DMS 273 (cell line): ENCODE data around the gene SNX25.
A peak's percentile ranks its signal among the peaks of the same experiment; 100 is the strongest.

Source experiments
- DNase-seq: peaks from one replicate; lab custom pipeline; 2025; ENCODE audit not compliant: unreplicated experiment; lab: John Stamatoyannopoulos, UW

The SNX25 gene

DNA sequence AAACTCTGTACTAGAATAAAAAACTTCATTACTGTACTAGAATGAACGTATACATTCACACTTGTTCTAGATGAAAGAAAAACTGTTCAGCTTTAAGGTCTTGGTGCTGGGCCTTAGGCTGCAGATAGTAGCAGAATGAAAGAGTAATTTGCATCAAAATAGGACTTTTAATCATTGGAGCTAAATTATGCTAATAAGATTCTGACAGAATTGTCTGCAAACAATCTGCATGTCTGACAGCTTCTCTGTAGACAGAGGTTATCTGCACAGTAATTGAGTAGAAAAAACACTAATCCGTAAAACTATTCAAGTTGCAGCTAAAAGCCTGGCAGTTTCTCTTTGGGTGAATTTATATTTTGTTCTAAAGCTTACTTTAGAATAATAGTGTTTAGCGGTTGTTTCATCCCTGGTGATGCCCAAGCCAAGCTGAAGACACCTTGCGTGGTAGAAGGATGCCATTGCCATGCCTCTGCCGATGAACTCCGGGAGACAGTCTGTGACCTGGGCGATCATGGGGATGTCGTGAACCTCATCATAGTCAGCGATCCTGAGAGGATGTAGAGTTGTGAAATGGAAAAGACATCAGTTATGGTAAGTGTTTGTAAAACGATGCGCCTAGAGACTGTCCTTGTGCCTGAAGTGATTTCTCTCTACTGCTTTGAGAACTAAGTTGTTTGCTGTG lies 161.0 kb downstream of the SNX25 start:
- no peak for DNase-seq

DNA sequence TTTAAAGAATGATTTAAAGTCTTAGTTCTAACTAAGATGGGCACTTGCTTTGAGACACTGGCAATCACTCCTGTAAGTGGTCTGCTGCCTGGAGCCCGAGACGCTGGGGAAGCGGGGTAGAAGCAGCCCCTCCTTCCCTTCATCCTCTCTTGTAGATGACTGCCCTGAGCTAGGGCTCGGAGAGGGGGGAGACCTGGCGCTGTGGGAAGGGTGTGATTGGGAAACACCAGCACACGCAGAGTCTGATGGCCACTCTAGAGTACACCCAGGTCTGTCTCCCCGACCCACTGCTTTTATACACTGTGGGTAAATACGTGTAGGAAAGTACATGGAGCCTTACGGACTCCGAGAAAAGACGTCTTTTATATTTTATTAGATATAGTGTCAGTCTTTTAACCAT lies 162.3 kb downstream of the SNX25 start:
- DNase-seq: no peak

DNA sequence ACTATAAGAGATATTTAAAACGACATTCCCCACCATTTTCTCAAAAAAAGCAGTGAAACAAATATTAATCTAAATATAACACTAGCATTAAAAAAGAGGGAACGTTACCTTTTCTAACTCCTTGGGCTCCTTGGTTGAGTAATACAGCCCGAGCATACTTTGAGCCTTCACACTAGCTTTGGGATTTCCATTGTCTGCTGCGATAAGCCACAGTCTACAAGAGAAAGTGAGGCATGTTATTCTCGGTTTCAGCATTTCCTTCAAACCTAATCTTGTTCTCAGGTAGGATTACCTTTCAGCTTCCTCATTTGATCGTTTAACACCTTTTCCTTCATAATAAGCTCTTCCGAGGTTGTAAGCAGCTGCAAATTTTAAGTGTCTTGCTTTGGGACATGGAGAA lies 164.6 kb downstream of the SNX25 start:
- DNase-seq: no peak

DNA sequence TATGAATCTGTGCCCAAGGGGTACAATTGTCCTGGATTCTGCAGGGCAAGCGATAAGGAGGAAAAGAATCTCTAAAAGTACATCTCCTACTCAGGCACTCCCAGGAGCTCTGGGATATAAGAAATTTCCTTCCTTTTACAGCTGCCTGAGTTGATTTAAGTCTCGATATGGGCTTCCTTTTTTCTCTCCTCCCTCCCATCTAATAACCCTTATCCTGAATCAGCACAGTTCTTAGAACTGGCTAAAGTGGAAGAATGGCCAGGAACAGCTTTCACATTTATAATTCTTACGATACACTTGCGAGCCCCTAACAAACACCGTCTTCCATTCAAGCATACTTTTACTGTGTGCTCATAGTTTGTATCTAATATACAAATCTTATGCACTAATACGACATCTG lies 165.2 kb downstream of the SNX25 start:
- DNase-seq: no peak

DNA sequence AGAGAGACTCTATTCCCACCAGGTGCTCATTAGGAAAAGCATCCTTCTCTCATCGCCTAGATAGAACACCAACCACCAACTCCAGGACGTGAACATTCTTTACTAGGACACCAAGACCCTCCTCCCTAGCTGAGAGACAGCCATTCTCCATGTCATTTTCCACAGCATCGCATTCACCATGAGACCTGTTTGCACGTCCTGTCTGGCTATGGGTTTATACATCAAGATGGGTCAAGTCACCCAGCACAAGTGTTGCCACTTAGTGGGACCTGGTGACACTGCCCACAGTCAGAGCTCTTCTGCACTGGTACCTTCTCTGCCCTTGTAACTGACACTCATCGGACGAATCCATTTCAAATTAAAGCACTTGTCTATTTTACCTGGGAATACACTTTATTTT lies 168.9 kb downstream of the SNX25 start:
- no peak for DNase-seq

DNA sequence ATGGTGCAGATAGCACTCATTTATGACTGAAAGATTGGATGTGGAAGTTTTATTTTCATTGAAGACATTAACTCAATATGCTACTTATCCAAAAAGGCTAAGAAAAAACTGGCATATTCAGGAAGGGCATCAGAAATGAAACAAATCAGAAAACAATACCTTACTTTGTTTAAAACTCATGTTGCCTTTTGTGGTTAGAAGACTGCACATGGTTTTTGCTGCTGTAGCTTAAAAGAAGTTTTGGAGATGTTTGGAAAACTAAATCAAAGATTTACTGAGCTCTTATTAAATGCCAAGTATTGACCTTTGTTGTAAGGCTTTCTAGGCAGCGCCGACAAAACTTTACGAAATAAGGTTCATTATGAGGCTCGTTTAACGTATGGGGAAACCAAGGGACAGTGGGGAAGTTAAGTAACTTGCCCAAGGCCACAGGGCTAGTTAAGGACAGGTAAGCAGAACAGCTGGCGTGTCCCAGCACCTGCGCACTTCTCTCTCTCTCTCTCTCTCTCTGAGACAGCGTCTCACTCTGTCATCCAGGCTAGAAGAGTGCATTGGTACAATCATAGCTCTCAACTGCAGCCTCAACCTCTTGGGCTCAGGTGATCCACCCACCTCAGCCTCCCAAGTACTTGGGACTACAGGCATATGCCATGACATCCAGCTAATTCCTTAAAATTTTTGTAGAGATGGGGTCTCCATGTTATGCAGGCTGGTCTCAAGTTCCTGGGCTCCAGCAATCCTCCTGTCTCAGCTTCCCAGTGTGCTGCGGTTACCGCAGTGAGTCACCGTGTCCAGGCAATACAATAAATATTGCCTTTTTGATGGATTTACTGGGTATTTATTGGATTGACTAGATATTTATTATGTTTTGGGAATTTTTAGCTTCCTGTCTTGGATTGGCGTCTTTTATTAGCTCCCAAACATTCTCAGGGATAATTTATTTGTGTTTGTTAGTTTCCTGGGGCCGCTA lies 170.2 kb downstream of the SNX25 start:
- DNase-seq: no peak

DNA sequence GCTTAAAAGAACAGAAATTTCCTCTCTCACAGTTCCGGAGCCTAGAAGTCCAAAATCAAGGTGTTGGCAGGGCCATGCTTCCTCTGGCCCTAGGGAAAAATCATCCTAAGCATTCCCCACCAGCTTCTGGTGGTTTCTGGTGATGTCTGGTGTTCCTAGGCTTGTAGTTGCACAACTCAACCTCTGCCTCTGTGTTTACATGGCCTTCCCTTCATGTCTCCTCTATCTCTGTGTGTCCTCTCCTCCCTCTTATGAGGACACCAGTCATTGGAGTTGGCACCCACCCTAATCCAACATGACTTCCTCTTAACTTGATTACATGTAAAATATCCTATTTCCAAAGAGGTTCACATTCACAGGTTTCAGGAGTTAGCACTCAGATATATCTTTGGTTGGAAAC lies 170.9 kb downstream of the SNX25 start:
- DNase-seq: no peak

DNA sequence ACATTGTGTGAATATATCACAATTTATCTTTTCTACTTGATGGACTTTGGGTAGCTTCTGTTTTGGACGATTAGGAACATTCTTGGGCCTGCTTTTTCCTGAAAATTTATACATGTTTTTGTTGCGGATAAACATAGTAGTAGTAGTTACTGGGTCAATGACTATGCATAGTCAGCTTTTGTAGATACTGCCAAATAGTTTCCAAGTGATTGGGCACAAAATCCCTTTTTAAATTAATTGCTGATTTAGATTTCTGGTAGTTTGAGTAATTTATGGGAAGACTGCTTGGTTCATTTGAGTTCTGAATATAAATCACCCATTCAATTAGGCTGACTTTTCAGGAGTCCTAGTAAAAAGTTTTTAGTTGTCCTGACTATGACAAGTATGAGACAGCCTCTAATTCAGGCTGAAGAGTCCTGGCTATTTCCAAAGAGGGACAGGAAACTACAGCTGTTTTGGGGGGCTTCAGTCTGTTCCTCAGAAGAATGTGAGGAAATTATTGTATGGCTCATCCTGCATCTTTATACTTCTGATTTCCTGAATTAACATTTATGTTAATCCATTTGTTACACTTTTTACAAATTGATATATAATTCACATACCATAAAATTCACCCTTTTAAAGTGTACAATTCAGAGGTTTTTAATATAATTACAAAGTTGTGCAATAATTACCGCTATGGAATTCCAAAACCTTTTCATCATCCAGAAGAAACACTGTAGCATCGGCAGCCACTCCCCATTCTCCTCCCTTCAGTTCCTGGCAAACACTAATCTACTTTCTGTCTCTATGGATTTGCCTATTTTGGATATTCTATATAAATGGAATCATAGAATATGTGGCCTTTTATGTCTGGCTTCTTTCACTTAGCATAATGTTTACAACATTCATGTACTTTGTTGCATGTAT lies 172.1 kb downstream of the SNX25 start:
- DNase-seq: no peak

DNA sequence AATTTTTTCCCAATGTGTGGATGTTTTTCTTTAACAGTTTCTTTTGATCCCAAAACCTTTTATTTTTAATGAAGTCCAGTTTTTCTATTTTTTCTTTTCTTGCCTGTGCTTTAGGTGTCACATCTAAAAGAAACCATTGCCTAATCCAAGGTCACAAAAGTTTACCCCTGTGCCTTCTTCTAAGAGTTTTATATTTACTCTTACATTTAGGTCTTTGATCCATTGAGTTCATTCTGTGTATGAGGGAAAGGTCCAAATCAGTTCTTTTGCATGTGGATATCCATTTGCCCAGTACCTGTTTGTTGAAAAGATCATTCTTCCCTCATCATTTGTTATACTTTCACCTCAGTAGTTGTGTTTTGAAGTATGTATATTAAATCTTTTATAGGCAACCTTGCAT lies 173.4 kb downstream of the SNX25 start:
- DNase-seq: no peak

DNA sequence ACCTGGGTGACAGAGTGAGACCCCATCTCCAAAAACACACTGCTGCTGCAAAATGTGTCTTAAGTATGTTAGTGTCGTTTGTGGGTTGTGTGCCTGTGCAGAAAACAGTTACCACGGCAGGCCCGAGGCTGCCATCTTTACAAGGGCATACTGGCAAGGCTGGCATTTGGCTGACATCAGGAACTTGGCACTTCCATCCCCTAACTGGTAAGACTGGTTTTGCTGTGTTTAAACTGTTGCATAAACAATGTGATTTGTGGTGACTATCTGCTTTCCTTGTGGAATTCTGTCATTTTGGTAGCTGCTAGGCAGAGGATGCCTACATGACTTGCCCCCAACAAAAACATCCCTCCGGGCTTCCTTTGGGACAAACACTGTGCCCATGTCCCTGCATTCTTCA lies 174.1 kb downstream of the SNX25 start:
- DNase-seq: no peak

DNA sequence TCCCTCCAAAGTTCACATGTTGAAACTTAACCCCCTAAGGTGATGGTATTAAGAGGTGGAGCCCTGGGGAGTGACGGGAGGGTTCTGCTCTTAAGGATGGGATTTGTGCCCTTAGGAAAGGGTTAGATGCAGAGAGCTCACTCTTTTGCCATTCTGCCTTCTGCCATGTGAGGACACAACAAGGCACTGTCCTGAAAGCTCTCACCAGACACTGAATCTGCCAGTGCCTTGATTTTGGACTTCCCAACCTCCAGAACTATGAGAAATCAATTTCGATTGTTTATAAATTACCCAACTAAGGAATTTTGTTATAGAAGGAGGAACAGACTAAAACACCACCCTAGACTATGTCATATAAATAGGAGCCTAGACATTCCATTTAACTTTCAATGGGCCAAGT lies 174.7 kb downstream of the SNX25 start:
- DNase-seq: no peak

DNA sequence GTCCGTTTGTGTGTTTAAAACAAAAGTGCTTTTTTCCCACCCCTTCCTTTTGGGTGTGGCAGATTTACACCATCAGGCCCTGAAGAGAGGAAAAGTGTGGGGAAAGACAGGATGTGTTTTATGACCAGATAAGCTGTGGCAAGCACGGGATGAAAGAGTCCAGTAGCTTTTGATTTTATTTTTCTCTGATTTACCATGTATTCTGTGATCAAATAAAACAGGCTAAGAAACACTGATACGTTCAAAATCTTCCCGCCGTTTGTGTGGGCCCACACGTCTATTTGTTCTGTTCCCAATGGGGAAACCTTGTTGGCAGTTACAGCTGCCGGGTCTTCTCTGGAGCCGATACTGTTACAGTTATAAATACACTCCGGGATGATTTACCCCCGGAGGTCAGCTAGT lies 175.5 kb downstream of the SNX25 start:
- no peak for DNase-seq

DNA sequence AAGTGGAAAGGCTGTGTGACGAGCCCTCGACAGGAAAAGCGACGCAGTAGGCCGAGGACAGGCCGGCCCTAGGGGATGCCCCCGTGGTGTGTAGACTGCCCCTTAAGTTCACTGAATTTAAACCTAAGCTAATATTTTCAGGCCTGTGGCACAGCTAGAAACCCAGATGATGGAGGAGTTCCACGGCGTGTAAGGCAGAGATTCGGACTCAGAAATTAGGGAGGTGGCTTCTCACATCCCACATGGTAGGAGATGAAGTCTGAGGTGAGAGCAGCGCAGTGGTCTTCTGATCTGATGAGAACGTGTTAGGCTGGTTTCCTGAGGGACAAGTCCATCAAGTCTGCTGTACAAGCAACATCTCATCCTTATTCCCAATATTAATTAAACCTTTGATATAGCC lies 178.6 kb downstream of the SNX25 start:
- no peak for DNase-seq

DNA sequence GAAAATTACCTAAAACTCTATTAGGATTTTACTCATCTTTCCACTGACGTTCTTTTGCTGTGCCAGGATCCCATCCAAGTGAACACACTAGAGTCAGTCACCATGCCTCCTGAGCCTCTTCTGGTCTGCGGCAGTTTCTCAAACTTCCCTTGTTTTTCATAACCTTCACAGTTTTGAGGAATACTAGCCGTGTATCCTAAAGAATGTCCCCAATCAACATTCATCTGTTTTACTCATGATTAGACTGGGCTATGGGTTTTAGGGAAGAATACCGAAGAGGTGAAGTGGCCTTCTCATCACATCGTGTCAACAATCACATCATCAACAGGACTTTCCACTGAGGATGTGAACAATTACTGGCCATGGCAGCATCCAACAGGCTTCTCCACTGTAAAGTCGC lies 181.5 kb downstream of the SNX25 start:
- DNase-seq: no peak

DNA sequence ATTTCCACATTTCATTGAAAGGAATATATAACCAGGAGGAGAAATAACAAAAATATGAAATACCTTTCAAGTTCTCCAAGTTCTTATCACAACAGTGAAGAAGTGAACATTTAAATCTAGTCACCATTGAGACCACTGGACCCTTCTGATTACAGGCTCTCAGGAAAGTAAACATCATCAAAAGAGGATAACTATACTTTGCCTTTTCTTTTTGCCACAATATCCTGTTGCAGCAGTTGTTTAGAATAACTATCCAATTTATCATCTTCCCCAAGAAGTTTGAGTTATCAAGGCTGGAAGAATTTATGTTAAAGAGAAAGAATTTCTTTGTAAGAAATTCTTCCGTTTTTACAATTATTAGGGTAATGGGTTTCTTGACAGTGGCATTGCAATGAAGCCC lies 182.8 kb downstream of the SNX25 start:
- no peak for DNase-seq

DNA sequence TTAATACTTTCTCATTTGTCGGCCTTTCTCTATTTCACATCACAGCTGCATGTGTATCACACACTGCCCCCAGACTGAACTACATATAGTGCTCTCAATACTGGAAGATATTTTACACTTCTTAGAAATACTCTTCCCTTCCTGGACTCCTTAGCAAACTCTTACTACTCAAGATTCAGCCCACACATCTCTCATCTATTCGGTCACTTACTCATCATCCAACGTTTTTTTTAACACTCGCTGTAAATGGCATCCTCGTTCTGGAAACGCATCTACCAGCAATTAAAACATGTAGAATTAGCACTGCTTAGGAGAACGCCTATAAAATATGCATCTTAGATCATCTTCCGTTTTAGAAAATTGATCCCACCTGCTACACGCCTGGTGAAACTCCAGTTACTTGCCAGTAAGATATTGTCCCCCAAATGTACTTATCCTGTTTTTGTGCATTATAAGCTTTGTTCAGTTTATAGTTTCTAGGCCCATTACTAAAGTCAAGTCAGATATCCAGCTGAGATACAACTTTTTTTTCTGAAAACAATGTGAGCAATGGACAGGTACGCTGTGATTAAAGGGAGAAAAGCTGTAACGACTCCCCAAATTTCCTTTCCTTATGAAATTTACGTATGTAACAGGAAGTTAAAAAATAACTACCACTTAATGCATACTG lies 185.3 kb downstream of the SNX25 start:
- DNase-seq: no peak

DNA sequence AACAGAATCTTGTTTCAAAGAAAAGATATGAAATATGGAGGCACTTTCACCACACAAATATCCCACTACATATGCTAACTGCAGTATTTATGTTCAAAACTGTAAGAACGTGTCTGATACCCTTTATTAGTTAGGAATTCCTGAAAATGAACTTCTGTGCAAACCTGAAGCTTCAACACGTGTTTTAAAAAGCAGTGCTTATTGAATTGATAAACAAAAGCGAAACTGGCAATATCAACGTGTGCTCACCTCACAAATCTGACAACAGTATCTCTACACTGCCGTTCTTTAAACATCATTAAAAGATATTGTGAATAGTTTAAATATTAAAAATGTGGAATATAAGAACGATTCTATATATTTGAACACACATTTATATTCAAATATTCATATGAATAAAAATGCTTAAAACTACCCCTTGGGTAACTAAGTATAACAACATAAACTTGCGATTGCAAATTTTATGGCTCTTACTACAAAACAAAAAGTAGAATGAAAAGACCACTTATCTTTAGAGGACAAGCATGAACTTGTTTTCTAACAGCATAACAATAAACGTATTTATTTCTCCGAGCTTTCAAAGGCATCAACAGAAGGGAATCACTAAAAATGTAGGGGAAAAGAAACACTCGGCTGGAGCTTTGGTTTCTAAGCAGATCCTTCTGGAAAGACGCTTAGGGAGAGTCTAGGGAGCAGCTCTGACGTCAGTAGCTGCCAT lies 186.0 kb downstream of the SNX25 start, which contains the start of gene LRP2BP:
LRP2BP (minus strand) TSS at position 687 of the 718 bp plus-strand sequence. CDS start 17,738 bp downstream, outside the sequence.
- peak; percentile 6 for DNase-seq

DNA sequence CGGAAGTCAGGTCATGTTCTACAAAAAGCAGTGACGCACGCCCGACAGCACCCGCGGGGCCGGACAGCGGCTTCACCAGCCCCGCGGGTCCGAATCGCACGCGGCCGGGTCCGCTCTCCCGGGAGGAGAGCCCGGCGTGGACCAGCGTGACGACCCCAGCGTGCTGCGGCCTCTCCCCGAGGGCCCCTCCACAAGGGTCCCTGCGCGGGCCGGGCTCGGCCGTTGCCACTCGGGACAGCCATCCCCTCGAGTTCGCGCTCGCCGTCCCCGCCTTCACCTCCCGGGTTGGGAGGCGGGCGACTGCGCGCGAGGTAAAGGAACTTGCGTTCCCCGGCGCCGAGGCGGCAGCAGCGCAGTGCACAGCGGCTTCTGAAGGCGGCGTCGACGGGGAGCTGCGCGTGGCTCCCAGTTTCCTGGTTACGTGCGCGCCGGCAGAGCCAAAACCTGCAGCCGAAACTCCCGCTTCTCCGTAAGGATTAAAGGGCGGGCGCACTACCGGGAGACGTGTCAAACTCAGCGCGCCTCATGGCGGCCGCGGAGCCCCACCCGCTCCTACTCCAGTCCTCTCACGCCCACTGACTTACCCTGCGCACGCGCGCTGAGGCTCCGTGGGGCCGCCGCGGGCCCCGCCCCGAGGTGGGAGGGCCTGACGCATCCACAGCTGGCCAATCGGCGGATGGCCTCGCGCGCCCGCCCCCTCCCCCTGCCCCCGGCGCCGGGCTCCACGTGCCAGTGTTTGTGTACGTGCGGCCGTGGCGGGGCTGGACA lies 186.7 kb downstream of the SNX25 start:
- DNase-seq: peak; percentile 98

DNA sequence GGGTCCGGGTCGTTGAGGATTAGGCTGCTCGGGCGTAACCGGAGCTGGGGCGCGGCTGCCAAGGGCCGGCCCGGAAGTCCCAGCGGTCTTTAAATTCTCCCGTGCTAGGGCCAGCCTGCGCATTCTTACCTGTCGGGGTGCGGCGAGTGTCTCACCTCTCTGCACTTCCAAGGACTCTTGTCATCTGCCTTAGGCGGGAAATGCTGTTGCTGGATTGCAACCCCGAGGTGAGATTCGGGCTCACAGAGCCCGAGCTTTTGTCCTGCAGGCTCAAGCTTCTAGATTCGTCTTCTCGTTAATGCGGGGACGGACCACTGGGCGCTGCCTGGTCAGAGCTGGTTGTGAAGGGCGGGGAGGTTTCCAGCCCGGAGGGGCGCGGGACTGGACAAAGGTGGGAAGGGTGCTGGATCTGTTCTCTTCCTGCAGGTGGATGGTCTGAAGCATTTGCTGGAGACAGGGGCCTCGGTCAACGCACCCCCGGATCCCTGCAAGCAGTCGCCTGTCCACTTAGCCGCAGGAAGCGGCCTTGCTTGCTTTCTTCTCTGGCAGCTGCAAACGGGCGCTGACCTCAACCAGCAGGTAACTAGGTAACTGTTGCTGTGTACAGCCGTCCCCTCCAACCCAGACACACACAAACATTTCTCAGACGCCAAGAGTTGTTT lies 187.5 kb downstream of the SNX25 start, which contains the start of gene ANKRD37:
ANKRD37 (plus strand) TSS at position 118 of the 662 bp plus-strand sequence; CDS start at position 201, 83 bp downstream.
- DNase-seq: peak; percentile 33
